ENCODE results near the gene IQGAP1.

DNA sequence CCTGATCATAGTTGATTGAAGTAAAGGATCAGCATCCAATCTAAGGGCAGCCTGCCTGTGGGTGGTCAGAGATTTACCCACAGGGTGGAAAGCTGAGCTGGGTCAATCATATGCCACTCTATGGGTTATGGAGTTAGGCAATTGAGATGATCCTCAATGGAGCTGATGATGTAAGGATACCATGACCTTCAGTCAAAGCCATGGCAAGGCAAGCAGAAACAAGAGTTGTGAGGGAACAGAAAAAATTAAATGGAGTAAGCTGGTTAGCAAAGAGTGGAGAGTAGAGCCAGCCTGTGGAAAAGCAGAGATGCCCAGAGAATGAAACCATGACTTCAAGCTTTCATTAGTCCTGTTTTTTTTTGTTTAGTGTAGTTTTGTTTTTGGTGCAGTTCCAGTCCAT is 5.7 kb upstream of the IQGAP1 start:
- TF ChIP-seq, protein P1, sequence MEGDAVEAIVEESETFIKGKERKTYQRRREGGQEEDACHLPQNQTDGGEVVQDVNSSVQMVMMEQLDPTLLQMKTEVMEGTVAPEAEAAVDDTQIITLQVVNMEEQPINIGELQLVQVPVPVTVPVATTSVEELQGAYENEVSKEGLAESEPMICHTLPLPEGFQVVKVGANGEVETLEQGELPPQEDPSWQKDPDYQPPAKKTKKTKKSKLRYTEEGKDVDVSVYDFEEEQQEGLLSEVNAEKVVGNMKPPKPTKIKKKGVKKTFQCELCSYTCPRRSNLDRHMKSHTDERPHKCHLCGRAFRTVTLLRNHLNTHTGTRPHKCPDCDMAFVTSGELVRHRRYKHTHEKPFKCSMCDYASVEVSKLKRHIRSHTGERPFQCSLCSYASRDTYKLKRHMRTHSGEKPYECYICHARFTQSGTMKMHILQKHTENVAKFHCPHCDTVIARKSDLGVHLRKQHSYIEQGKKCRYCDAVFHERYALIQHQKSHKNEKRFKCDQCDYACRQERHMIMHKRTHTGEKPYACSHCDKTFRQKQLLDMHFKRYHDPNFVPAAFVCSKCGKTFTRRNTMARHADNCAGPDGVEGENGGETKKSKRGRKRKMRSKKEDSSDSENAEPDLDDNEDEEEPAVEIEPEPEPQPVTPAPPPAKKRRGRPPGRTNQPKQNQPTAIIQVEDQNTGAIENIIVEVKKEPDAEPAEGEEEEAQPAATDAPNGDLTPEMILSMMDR (IDR thresholded peaks at IDR 0.05) = no peak
- no peak for TF ChIP-seq POLR2A (IDR thresholded peaks at IDR 0.05)

All from Peyer's patch (tissue), 4 donors.